Measurements from ENCODE around the gene AFAP1L1.

DNA sequence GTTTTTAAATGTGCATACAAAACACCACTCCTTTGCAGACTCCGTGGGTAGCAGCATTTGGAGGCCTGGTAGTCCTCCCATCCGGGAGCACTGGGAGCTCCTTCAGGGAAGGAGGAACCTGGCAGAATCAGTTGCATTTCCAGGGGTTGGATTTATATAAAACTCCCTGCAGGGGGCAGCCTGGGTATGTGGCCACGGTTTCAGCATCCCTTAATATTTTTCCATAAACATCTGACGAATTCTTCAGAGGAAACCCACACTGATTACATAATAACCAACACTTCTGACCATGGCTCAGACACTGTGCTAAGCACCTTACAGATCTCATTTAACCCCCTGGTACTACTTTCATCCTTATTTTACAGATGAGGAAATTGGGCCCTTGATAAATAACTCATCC, 6.1 kb upstream of the AFAP1L1 start:
- TF ChIP-seq, protein P1, sequence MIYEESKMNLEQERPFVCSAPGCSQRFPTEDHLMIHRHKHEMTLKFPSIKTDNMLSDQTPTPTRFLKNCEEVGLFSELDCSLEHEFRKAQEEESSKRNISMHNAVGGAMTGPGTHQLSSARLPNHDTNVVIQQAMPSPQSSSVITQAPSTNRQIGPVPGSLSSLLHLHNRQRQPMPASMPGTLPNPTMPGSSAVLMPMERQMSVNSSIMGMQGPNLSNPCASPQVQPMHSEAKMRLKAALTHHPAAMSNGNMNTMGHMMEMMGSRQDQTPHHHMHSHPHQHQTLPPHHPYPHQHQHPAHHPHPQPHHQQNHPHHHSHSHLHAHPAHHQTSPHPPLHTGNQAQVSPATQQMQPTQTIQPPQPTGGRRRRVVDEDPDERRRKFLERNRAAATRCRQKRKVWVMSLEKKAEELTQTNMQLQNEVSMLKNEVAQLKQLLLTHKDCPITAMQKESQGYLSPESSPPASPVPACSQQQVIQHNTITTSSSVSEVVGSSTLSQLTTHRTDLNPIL (CRISPR knock-in tag; IDR thresholded peaks at IDR 0.05; ENCODE audit: low read depth) = no peak
- TF ChIP-seq PPARA (CRISPR knock-in tag; IDR thresholded peaks at IDR 0.05; ENCODE audit: borderline replicate concordance) = no peak
- no peak for TF ChIP-seq TOX (CRISPR knock-in tag; IDR thresholded peaks at IDR 0.05; ENCODE audit: borderline replicate concordance)
- TF ChIP-seq ZNF70 (CRISPR knock-in tag; IDR thresholded peaks at IDR 0.05) = no peak
- TF ChIP-seq, protein P2, sequence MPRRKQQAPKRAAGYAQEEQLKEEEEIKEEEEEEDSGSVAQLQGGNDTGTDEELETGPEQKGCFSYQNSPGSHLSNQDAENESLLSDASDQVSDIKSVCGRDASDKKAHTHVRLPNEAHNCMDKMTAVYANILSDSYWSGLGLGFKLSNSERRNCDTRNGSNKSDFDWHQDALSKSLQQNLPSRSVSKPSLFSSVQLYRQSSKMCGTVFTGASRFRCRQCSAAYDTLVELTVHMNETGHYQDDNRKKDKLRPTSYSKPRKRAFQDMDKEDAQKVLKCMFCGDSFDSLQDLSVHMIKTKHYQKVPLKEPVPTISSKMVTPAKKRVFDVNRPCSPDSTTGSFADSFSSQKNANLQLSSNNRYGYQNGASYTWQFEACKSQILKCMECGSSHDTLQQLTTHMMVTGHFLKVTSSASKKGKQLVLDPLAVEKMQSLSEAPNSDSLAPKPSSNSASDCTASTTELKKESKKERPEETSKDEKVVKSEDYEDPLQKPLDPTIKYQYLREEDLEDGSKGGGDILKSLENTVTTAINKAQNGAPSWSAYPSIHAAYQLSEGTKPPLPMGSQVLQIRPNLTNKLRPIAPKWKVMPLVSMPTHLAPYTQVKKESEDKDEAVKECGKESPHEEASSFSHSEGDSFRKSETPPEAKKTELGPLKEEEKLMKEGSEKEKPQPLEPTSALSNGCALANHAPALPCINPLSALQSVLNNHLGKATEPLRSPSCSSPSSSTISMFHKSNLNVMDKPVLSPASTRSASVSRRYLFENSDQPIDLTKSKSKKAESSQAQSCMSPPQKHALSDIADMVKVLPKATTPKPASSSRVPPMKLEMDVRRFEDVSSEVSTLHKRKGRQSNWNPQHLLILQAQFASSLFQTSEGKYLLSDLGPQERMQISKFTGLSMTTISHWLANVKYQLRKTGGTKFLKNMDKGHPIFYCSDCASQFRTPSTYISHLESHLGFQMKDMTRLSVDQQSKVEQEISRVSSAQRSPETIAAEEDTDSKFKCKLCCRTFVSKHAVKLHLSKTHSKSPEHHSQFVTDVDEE (CRISPR knock-in tag; IDR thresholded peaks at IDR 0.05) = no peak
- TF ChIP-seq, protein P3, sequence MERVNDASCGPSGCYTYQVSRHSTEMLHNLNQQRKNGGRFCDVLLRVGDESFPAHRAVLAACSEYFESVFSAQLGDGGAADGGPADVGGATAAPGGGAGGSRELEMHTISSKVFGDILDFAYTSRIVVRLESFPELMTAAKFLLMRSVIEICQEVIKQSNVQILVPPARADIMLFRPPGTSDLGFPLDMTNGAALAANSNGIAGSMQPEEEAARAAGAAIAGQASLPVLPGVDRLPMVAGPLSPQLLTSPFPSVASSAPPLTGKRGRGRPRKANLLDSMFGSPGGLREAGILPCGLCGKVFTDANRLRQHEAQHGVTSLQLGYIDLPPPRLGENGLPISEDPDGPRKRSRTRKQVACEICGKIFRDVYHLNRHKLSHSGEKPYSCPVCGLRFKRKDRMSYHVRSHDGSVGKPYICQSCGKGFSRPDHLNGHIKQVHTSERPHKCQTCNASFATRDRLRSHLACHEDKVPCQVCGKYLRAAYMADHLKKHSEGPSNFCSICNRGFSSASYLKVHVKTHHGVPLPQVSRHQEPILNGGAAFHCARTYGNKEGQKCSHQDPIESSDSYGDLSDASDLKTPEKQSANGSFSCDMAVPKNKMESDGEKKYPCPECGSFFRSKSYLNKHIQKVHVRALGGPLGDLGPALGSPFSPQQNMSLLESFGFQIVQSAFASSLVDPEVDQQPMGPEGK (CRISPR knock-in tag; IDR thresholded peaks at IDR 0.05; ENCODE audit: borderline replicate concordance) = no peak
- no peak for TF ChIP-seq ZFP3 (CRISPR knock-in tag; IDR thresholded peaks at IDR 0.05)
- TF ChIP-seq BACH2 (CRISPR knock-in tag; IDR thresholded peaks at IDR 0.05; ENCODE audit: borderline replicate concordance) = no peak
- no peak for TF ChIP-seq ISL1 (CRISPR knock-in tag; IDR thresholded peaks at IDR 0.05)
- no peak for TF ChIP-seq SNAI2 (CRISPR knock-in tag; IDR thresholded peaks at IDR 0.05)
- no peak for TF ChIP-seq ZC3H10 (CRISPR knock-in tag; IDR thresholded peaks at IDR 0.05)
